ENCODE data around the gene SZRD1. TPM values are rescaled to one million over a fixed set of nuclear protein-coding genes. Genes with fewer than 3 reads are reported as not detected.

Gene SZRD1
- total RNA-seq, 2 donors from 2014 or later, result 172 to 204 TPM

- no peaks in the 10 kb centered on the region for H3K9me3 Mint-ChIP-seq
- H3K27me3 Mint-ChIP-seq, result peaks cover 7% of the 10 kb centered on the region
- no peak for ATAC-seq (replicated peaks)
- peaks cover 4% of the 10 kb centered on the region for H3K4me1 Mint-ChIP-seq
- no peak overlapping the region for H3K27ac Mint-ChIP-seq
- H3K4me3 Mint-ChIP-seq, result no peak overlapping the region
- no peaks in the 10 kb centered on the region for H3K36me3 Mint-ChIP-seq (ENCODE audit: low read depth)
Observed at GRCh38 chr1:16434007-16434406, 67.0 kb downstream of the SZRD1 start.

GRCh38 chr1:16434501-16434900 lies 67.5 kb downstream of the SZRD1 start:
- H3K27ac Mint-ChIP-seq, result no peak overlapping the region
- H3K4me1 Mint-ChIP-seq, result peaks cover 4% of the 10 kb centered on the region
- ATAC-seq (replicated peaks), result peak; percentile 56
- H3K9me3 Mint-ChIP-seq, result no peaks in the 10 kb centered on the region
- no peak overlapping the region for H3K4me3 Mint-ChIP-seq
- peaks cover 7% of the 10 kb centered on the region for H3K27me3 Mint-ChIP-seq
- no peaks in the 10 kb centered on the region for H3K36me3 Mint-ChIP-seq (ENCODE audit: low read depth)

GRCh38 chr1:16436946-16437474 lies 70.0 kb downstream of the SZRD1 start, which contains the start of gene SPATA21:
SPATA21 (minus strand) TSS chr1:16437424; CDS start chr1:16431371, 6,053 bp downstream.
- no peak within 1 kb of the TSS for H3K27ac Mint-ChIP-seq
- H3K4me1 Mint-ChIP-seq, result no peaks in the 10 kb centered on the region
- H3K4me3 Mint-ChIP-seq, result no peak within 1 kb of the TSS
- ATAC-seq (replicated peaks), result no peak
- H3K9me3 Mint-ChIP-seq, result no peaks in the 10 kb centered on the region
- peaks cover 7% of the 10 kb centered on the region for H3K27me3 Mint-ChIP-seq
- H3K36me3 Mint-ChIP-seq (ENCODE audit: low read depth), result peaks cover 12% of the 10 kb centered on the region

- Mint-ChIP-seq H3K27ac (no peak overlapping the region), H3K9me3 (no peaks in the 10 kb centered on the region), H3K27me3 (no peaks in the 10 kb centered on the region), H3K4me1 (peaks cover 8% of the 10 kb centered on the region), H3K36me3 (ENCODE audit: low read depth) (peaks cover 27% of the 10 kb centered on the region), H3K4me3 (no peak overlapping the region)
- no peak for ATAC-seq (replicated peaks)
Observed at GRCh38 chr1:16438516-16438915, 71.5 kb downstream of the SZRD1 start.

GRCh38 chr1:16438924-16439323 lies 71.9 kb downstream of the SZRD1 start:
- H3K4me1 Mint-ChIP-seq, result peaks cover 12% of the 10 kb centered on the region
- H3K4me3 Mint-ChIP-seq, result peak overlapping the region; percentile 5
- no peaks in the 10 kb centered on the region for H3K9me3 Mint-ChIP-seq
- H3K36me3 Mint-ChIP-seq (ENCODE audit: low read depth), result peaks cover 31% of the 10 kb centered on the region
- ATAC-seq (replicated peaks), result no peak
- H3K27ac Mint-ChIP-seq, result no peak overlapping the region
- no peaks in the 10 kb centered on the region for H3K27me3 Mint-ChIP-seq

- peak overlapping the region; percentile 93 for H3K4me3 Mint-ChIP-seq
- ATAC-seq (replicated peaks), result peak; percentile 8
- H3K36me3 Mint-ChIP-seq (ENCODE audit: low read depth), result peaks cover 43% of the 10 kb centered on the region
- peaks cover 17% of the 10 kb centered on the region for H3K4me1 Mint-ChIP-seq
- H3K27me3 Mint-ChIP-seq, result no peaks in the 10 kb centered on the region
- H3K27ac Mint-ChIP-seq, result peak overlapping the region; percentile 94
- no peaks in the 10 kb centered on the region for H3K9me3 Mint-ChIP-seq
Observed at GRCh38 chr1:16440131-16440469, 73.1 kb downstream of the SZRD1 start.

- Mint-ChIP-seq H3K27ac (peak within 1 kb of the TSS; percentile 94), H3K27me3 (no peaks in the 10 kb centered on the region), H3K36me3 (ENCODE audit: low read depth) (peaks cover 49% of the 10 kb centered on the region), H3K4me1 (peaks cover 17% of the 10 kb centered on the region), H3K9me3 (no peaks in the 10 kb centered on the region), H3K4me3 (peak within 1 kb of the TSS; percentile 93)
- peak; percentile 89 for ATAC-seq (replicated peaks)
Observed at GRCh38 chr1:16440470-16441281, 73.6 kb downstream of the SZRD1 start, which contains the start of gene NECAP2. NECAP2 (plus strand) TSS chr1:16440724; CDS start chr1:16440762, 38 bp downstream.

- peak overlapping the region; percentile 93 for H3K4me3 Mint-ChIP-seq
- H3K27ac Mint-ChIP-seq, result peak overlapping the region; percentile 94
- H3K9me3 Mint-ChIP-seq, result no peaks in the 10 kb centered on the region
- peaks cover 17% of the 10 kb centered on the region for H3K4me1 Mint-ChIP-seq
- peaks cover 55% of the 10 kb centered on the region for H3K36me3 Mint-ChIP-seq (ENCODE audit: low read depth)
- ATAC-seq (replicated peaks), result peak; percentile 39
- no peaks in the 10 kb centered on the region for H3K27me3 Mint-ChIP-seq
Observed at GRCh38 chr1:16441282-16441665, 74.2 kb downstream of the SZRD1 start.

- peak overlapping the region; percentile 94 for H3K27ac Mint-ChIP-seq
- H3K4me3 Mint-ChIP-seq, result peak overlapping the region; percentile 93
- peaks cover 64% of the 10 kb centered on the region for H3K36me3 Mint-ChIP-seq (ENCODE audit: low read depth)
- H3K9me3 Mint-ChIP-seq, result no peaks in the 10 kb centered on the region
- no peaks in the 10 kb centered on the region for H3K27me3 Mint-ChIP-seq
- ATAC-seq (replicated peaks), result peak; percentile 13
- H3K4me1 Mint-ChIP-seq, result peaks cover 17% of the 10 kb centered on the region
Observed at GRCh38 chr1:16442265-16442664, 75.2 kb downstream of the SZRD1 start.

- Mint-ChIP-seq H3K4me1 (peaks cover 17% of the 10 kb centered on the region), H3K36me3 (ENCODE audit: low read depth) (peaks cover 71% of the 10 kb centered on the region), H3K9me3 (no peaks in the 10 kb centered on the region), H3K27ac (peak overlapping the region; percentile 94), H3K27me3 (no peaks in the 10 kb centered on the region), H3K4me3 (peak overlapping the region; percentile 93)
- ATAC-seq (replicated peaks), result no peak
Observed at GRCh38 chr1:16442941-16443340, 75.9 kb downstream of the SZRD1 start.

- peaks cover 24% of the 10 kb centered on the region for H3K4me1 Mint-ChIP-seq
- H3K9me3 Mint-ChIP-seq, result no peaks in the 10 kb centered on the region
- H3K4me3 Mint-ChIP-seq, result peak overlapping the region; percentile 93
- H3K36me3 Mint-ChIP-seq (ENCODE audit: low read depth), result peaks cover 84% of the 10 kb centered on the region
- peak overlapping the region; percentile 94 for H3K27ac Mint-ChIP-seq
- H3K27me3 Mint-ChIP-seq, result no peaks in the 10 kb centered on the region
- ATAC-seq (replicated peaks), result no peak
Observed at GRCh38 chr1:16443975-16444770, 77.1 kb downstream of the SZRD1 start.

- Mint-ChIP-seq H3K9me3 (no peaks in the 10 kb centered on the region), H3K36me3 (ENCODE audit: low read depth) (peaks cover 92% of the 10 kb centered on the region), H3K4me3 (no peak overlapping the region), H3K4me1 (peaks cover 29% of the 10 kb centered on the region), H3K27me3 (no peaks in the 10 kb centered on the region), H3K27ac (no peak overlapping the region)
- no peak for ATAC-seq (replicated peaks)
Observed at GRCh38 chr1:16445052-16445451, 78.0 kb downstream of the SZRD1 start.

GRCh38 chr1:16446116-16446515 lies 79.1 kb downstream of the SZRD1 start:
- no peak for ATAC-seq (replicated peaks)
- no peaks in the 10 kb centered on the region for H3K27me3 Mint-ChIP-seq
- H3K27ac Mint-ChIP-seq, result no peak overlapping the region
- no peak overlapping the region for H3K4me3 Mint-ChIP-seq
- peaks cover 31% of the 10 kb centered on the region for H3K4me1 Mint-ChIP-seq
- peaks cover 100% of the 10 kb centered on the region for H3K36me3 Mint-ChIP-seq (ENCODE audit: low read depth)
- H3K9me3 Mint-ChIP-seq, result no peaks in the 10 kb centered on the region

- peaks cover 38% of the 10 kb centered on the region for H3K4me1 Mint-ChIP-seq
- no peaks in the 10 kb centered on the region for H3K9me3 Mint-ChIP-seq
- peaks cover 100% of the 10 kb centered on the region for H3K36me3 Mint-ChIP-seq (ENCODE audit: low read depth)
- no peaks in the 10 kb centered on the region for H3K27me3 Mint-ChIP-seq
- H3K27ac Mint-ChIP-seq, result peak overlapping the region; percentile 52
- ATAC-seq (replicated peaks), result no peak
- H3K4me3 Mint-ChIP-seq, result no peak overlapping the region
Observed at GRCh38 chr1:16447641-16448040, 80.6 kb downstream of the SZRD1 start.
